Measurements from ENCODE around the gene ADGRF5. TPM values are rescaled to one million over a fixed set of nuclear protein-coding genes. Genes with fewer than 3 reads are reported as not detected.

The ADGRF5 gene
- total RNA-seq, 4 donors from 2014 or later: 4.4 to 13.0 (median 8.4) TPM

GRCh38 chr6:46940433-46941226 is 18.9 kb upstream of the ADGRF5 start:
- Histone ChIP-seq H3K27ac (no peak overlapping the region), H3K27me3 (peaks cover 5% of the 10 kb centered on the region), H3K4me1 (no peaks in the 10 kb centered on the region), H3K4me3 (no peak overlapping the region), H3K36me3 (no peaks in the 10 kb centered on the region), H3K9me3 (no peaks in the 10 kb centered on the region)
- 64% methylated on average over 1 of the region's 1 CpG for WGBS
- DNase-seq (ENCODE audit: low spot score in 2 of 2): no peak
- TF ChIP-seq, protein P1, sequence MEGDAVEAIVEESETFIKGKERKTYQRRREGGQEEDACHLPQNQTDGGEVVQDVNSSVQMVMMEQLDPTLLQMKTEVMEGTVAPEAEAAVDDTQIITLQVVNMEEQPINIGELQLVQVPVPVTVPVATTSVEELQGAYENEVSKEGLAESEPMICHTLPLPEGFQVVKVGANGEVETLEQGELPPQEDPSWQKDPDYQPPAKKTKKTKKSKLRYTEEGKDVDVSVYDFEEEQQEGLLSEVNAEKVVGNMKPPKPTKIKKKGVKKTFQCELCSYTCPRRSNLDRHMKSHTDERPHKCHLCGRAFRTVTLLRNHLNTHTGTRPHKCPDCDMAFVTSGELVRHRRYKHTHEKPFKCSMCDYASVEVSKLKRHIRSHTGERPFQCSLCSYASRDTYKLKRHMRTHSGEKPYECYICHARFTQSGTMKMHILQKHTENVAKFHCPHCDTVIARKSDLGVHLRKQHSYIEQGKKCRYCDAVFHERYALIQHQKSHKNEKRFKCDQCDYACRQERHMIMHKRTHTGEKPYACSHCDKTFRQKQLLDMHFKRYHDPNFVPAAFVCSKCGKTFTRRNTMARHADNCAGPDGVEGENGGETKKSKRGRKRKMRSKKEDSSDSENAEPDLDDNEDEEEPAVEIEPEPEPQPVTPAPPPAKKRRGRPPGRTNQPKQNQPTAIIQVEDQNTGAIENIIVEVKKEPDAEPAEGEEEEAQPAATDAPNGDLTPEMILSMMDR (IDR thresholded peaks at IDR 0.05): no peak
- no peak for TF ChIP-seq POLR2AphosphoS5 (IDR thresholded peaks at IDR 0.05)
- TF ChIP-seq EP300 (IDR thresholded peaks at IDR 0.05): no peak
- no peak for TF ChIP-seq POLR2A (IDR thresholded peaks at IDR 0.05)

GRCh38 chr6:46937642-46938041 is 15.9 kb upstream of the ADGRF5 start:
- no peak for DNase-seq (ENCODE audit: low spot score in 2 of 2)
- no peak for TF ChIP-seq POLR2A (IDR thresholded peaks at IDR 0.05)
- TF ChIP-seq, protein P1 (IDR thresholded peaks at IDR 0.05): no peak
- Histone ChIP-seq H3K27me3 (peaks cover 5% of the 10 kb centered on the region), H3K4me3 (no peak overlapping the region), H3K36me3 (no peaks in the 10 kb centered on the region), H3K4me1 (no peaks in the 10 kb centered on the region), H3K9me3 (no peaks in the 10 kb centered on the region), H3K27ac (no peak overlapping the region)
- 88% methylated on average over 4 of the region's 4 CpGs for WGBS

- WGBS: 88% methylated on average over 6 of the region's 6 CpGs
- no peaks in the 10 kb centered on the region for H3K4me1 ChIP-seq
- no peaks in the 10 kb centered on the region for H3K9me3 ChIP-seq
- H3K4me3 ChIP-seq: no peak overlapping the region
- DNase-seq (ENCODE audit: low spot score in 2 of 2): no peak
- no peaks in the 10 kb centered on the region for H3K36me3 ChIP-seq
- H3K27me3 ChIP-seq: peaks cover 5% of the 10 kb centered on the region
- no peak overlapping the region for H3K27ac ChIP-seq
- TF ChIP-seq, protein P1 (IDR thresholded peaks at IDR 0.05): no peak
- TF ChIP-seq POLR2A (IDR thresholded peaks at IDR 0.05) (no peak), POLR2AphosphoS5 (IDR thresholded peaks at IDR 0.05) (no peak), EP300 (IDR thresholded peaks at IDR 0.05) (no peak)
Observed at GRCh38 chr6:46935687-46936086, 13.9 kb upstream of the ADGRF5 start.

DNA sequence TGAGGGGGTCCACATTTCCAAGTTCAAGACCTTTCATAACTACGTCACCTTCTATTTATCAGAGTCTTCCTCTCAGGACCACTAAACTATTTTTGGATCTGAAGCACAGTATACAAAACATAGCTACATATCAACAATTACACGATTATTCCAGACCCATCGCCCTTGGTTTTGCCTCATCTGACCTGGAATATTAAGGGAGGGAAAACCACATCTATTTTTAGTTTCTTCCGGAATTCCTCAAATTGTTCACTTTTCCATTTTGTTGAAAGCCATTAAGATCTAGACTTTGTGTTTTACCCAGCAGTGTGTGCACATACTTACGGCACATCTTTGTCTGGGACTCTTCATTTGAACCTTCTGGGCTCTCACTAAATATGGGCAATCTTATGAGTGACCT is 12.0 kb upstream of the ADGRF5 start:
- WGBS: 88% methylated on average over 5 of the region's 5 CpGs
- H3K27ac ChIP-seq: no peak overlapping the region
- no peaks in the 10 kb centered on the region for H3K36me3 ChIP-seq
- no peaks in the 10 kb centered on the region for H3K9me3 ChIP-seq
- no peaks in the 10 kb centered on the region for H3K4me1 ChIP-seq
- H3K4me3 ChIP-seq: no peak overlapping the region
- TF ChIP-seq POLR2AphosphoS5 (IDR thresholded peaks at IDR 0.05) (no peak), POLR2A (IDR thresholded peaks at IDR 0.05) (no peak), EP300 (IDR thresholded peaks at IDR 0.05) (no peak)
- TF ChIP-seq, protein P1 (IDR thresholded peaks at IDR 0.05): no peak
- H3K27me3 ChIP-seq: peaks cover 5% of the 10 kb centered on the region
- DNase-seq (ENCODE audit: low spot score in 2 of 2): no peak

DNA sequence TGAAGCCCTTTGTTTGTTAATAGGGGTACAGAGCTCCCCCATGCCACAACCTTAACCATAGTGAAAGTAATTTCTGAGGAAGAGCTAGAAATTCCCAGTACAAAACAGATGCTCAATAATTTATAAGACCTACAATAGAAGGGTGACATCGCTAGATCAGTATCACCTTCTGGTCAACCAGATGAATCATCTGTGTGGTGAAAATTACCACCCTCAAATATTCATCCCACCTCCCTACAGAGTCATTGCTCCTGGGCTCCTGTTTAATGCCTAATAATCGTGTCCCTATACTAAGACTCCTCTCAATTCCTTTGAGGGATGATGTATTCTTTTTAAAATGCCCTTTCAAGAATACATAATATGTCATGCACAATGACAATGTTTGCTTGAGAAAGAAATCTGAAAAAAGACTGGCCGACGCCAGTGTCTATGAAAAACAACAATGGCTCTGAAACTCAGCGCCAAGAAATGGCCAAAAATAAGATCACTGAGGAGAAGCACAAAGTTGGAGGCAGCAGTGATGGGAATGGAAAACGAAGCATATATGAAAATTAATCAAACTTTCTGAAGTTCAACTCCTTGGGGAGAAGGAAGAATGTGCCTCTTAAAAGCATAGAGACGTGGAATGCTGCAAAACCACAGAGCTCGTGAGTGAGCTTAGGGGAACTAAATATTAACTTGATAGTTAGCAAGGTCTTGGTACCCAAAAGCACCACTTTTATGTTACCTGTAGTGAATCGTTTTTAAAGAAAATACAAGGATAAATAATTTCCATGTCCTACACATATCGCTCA is 11.0 kb upstream of the ADGRF5 start:
- TF ChIP-seq, protein P1 (IDR thresholded peaks at IDR 0.05): no peak
- TF ChIP-seq EP300 (IDR thresholded peaks at IDR 0.05) (no peak), POLR2AphosphoS5 (IDR thresholded peaks at IDR 0.05) (no peak), POLR2A (IDR thresholded peaks at IDR 0.05) (no peak)
- Histone ChIP-seq H3K4me3 (no peak overlapping the region), H3K4me1 (no peaks in the 10 kb centered on the region), H3K27me3 (peaks cover 5% of the 10 kb centered on the region), H3K36me3 (no peaks in the 10 kb centered on the region), H3K27ac (no peak overlapping the region), H3K9me3 (no peaks in the 10 kb centered on the region)
- no peak for DNase-seq (ENCODE audit: low spot score in 2 of 2)
- WGBS: 60% methylated on average over 10 of the region's 10 CpGs
